Type B pancreatic cell (in vitro differentiated cells): ENCODE measurements around the gene TMEM123. TPM values are rescaled to one million over a fixed set of nuclear protein-coding genes. Genes with fewer than 3 reads are reported as not detected.
A peak's percentile ranks its signal among the peaks of the same experiment; 100 is the strongest.

Source experiments
- DNase-seq: peaks from one replicate; pipeline ENCODE4 v3.0.0; 2021; ENCODE audit warnings: mixed read lengths; ENCODE audit not compliant: unreplicated experiment; ENCODE audit errors: extremely low spot score
- H3K27ac Mint-ChIP-seq: 2 replicates; pipeline ENCODE4 v1.8.0; 2021; ENCODE audit warnings: mild to moderate bottlenecking, mixed read lengths
- H3K27me3 Mint-ChIP-seq: 2 replicates; pipeline ENCODE4 v1.8.0; 2021; ENCODE audit warnings: mixed read lengths
- H3K36me3 Mint-ChIP-seq: 2 replicates; pipeline ENCODE4 v1.8.0; 2021; ENCODE audit warnings: mixed read lengths
- H3K4me1 Mint-ChIP-seq: one replicate; pipeline ENCODE4 v1.8.0; 2021; ENCODE audit warnings: mixed read lengths; ENCODE audit not compliant: unreplicated experiment
- H3K4me3 Mint-ChIP-seq: 2 replicates; pipeline ENCODE4 v1.8.0; 2021; ENCODE audit warnings: mild to moderate bottlenecking, mixed read lengths
- H3K9me3 Mint-ChIP-seq: 2 replicates; pipeline ENCODE4 v1.8.0; 2021; ENCODE audit warnings: mixed read lengths
- long read RNA-seq: library from polyadenylated mRNA; unstranded; transcript quantifications from one replicate; pipeline ENCODE4 v2.0.0, GENCODE V29; 2020
- total RNA-seq: library from RNA; stranded (reverse); gene quantifications from 2 replicates; pipeline ENCODE4 v1.2.1, GENCODE V29; 2021; ENCODE audit warnings: low replicate concordance
- TF ChIP-seq, protein P1 (sequence below): fragments of 200-600 bp; sonication (generic); conservative IDR thresholded peaks from 2 replicates; pipeline ENCODE4 v1.5.0; 2021; ENCODE audit warnings: antibody characterized with exemption, mild to moderate bottlenecking

The TMEM123 gene, protein sequence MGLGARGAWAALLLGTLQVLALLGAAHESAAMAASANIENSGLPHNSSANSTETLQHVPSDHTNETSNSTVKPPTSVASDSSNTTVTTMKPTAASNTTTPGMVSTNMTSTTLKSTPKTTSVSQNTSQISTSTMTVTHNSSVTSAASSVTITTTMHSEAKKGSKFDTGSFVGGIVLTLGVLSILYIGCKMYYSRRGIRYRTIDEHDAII
- total RNA-seq = 131 and 144 TPM in 2 replicates
- long read RNA-seq, transcript TMEM123-202 (5 exons, 3,579 nt) = major isoform, 84 of 124 reads
- long read RNA-seq, partial matches to known transcripts = 12 of 124 reads
- long read RNA-seq, other reads (novel, unspliced or antisense) = 28 of 124 reads

DNA sequence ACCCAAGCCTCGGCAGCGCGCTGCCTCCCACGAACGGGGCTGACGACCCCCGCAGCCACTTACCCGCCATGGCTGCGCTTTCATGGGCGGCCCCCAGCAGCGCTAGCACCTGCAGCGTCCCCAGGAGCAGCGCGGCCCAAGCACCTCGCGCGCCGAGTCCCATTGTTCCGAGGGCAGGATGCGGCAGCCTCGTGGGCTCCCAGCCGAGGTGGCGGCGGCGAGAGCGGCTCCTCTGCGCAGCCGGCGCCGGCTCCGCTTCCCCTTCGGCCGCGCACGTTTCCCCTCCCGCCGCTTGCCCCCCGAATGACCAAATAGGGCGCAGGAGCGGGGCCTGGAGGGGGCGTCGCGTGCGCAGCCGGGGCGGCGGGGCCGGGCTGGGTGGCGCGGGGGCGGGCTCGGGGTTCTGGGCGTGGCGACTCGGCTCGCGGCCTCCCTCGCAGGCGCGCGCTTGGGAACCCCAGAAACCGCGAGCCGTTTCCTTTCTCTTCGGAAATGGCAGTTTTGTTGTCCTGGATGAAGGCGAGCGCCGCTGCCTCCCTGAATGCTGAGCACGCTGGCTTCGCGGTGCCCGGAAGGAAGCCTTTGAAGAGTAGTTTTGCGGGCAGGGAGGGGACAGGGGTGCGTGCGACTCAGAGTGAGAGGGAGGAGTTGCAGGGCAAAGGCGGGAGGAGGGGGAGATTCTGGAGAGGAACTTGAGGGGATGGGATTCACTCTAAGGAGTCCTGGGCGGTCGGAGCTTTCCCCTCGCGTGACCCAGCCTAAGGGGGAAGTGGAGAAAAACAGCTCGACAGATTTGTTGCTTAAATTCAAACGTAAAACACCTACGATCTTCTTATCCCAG lies at the start of gene TMEM123:
TSS of gene TMEM123 (minus strand) at position 305 of the 841 bp plus-strand sequence. CDS start at position 163, 142 bp downstream.
- TF ChIP-seq, protein P1, sequence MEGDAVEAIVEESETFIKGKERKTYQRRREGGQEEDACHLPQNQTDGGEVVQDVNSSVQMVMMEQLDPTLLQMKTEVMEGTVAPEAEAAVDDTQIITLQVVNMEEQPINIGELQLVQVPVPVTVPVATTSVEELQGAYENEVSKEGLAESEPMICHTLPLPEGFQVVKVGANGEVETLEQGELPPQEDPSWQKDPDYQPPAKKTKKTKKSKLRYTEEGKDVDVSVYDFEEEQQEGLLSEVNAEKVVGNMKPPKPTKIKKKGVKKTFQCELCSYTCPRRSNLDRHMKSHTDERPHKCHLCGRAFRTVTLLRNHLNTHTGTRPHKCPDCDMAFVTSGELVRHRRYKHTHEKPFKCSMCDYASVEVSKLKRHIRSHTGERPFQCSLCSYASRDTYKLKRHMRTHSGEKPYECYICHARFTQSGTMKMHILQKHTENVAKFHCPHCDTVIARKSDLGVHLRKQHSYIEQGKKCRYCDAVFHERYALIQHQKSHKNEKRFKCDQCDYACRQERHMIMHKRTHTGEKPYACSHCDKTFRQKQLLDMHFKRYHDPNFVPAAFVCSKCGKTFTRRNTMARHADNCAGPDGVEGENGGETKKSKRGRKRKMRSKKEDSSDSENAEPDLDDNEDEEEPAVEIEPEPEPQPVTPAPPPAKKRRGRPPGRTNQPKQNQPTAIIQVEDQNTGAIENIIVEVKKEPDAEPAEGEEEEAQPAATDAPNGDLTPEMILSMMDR = peak; percentile 26
- Mint-ChIP-seq H3K4me3 (peak within 1 kb of the TSS; percentile 99), H3K27ac (peak within 1 kb of the TSS; percentile 96), H3K4me1 (peaks cover 45% of the 10 kb centered on the region), H3K27me3 (no peaks in the 10 kb centered on the region), H3K36me3 (peaks cover 1% of the 10 kb centered on the region), H3K9me3 (no peaks in the 10 kb centered on the region)
- DNase-seq = peak; percentile 84

DNA sequence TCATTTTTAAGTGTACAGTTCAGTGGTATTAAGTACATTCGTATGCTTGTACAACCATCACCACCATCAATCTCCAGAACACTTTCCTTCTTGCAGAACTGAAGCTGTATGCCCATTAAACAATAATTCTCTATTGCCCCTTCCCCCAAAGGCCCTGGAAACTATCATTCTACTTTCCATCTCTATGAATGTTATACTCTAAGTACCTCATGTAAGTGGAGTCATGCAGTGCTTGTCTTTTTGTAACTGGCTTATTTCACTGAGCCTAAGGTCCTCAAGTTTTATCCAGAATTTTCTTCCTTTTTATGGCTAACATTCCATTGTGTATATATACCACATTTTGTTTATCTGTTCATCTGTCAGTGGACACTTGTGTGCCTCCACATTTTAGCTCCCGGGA lies 48.3 kb upstream of the TMEM123 start:
- Mint-ChIP-seq H3K4me1 (peaks cover 2% of the 10 kb centered on the region), H3K9me3 (no peaks in the 10 kb centered on the region), H3K27me3 (peaks cover 10% of the 10 kb centered on the region), H3K4me3 (no peak overlapping the region), H3K36me3 (no peaks in the 10 kb centered on the region), H3K27ac (no peak overlapping the region)
- no peak for DNase-seq
- TF ChIP-seq, protein P1 = no peak

DNA sequence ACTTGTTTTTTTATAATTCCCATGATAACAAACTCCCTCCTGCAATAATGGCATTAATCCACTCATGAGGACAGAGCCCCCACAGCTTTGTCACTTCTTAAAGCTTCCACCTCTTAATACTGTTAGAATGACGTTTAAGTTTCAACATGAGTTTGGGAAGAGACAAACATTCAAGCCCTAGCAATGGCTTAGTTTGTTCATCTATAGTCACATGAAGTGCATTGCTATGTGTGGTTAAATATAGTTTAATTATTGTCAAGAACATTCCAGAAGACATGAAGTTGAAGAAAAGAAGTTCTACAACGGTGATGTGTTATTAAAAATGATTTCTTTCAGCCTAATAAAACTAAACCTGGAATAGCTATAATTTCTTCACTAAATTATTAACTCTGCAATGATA lies 47.4 kb upstream of the TMEM123 start:
- Mint-ChIP-seq H3K4me1 (peaks cover 9% of the 10 kb centered on the region), H3K36me3 (no peaks in the 10 kb centered on the region), H3K27me3 (peaks cover 8% of the 10 kb centered on the region), H3K9me3 (no peaks in the 10 kb centered on the region), H3K27ac (no peak overlapping the region), H3K4me3 (no peak overlapping the region)
- DNase-seq = no peak
- TF ChIP-seq, protein P1 = no peak

DNA sequence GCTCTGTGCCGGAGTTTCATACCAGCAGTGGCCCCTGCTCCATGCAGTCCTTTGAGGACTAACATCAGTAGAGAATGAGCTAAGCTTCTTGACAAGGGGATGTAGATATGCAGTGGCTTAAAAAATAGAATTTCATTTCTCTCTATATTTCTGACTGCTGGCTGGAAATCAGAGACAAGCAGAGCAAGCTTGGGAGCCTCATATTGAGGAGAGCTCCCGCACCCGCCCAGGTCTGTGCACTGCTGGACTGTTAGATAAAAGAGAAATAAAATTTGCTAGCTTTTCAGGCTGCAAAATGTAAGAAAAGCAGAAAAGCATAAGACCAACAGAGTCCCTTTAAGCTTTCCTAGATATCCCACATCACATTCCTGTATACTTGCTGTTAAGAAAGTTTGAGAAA lies 46.6 kb upstream of the TMEM123 start:
- DNase-seq = no peak
- Mint-ChIP-seq H3K36me3 (no peaks in the 10 kb centered on the region), H3K27me3 (peaks cover 8% of the 10 kb centered on the region), H3K4me1 (peaks cover 9% of the 10 kb centered on the region), H3K27ac (no peak overlapping the region), H3K9me3 (no peaks in the 10 kb centered on the region), H3K4me3 (no peak overlapping the region)
- TF ChIP-seq, protein P1 = no peak

DNA sequence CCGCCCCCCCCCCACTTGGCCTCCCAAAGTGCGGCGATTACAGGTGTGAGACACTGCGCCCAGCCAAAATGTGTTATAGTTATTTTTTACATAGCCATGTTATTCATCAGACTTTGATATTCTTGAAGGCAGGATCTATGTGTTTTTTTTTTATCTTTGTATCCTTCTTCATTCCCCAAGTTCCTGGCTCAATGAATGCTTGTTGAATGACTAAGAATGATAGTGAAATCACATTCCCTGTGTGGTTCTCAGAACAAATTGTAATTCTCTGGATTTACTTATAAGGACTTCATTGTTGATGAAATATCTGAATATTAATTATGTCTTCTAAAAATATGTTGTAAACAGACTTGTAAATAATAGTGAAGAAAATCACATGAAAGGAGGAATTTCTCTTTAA lies 44.5 kb upstream of the TMEM123 start:
- no peaks in the 10 kb centered on the region for H3K36me3 Mint-ChIP-seq
- DNase-seq = no peak
- H3K27ac Mint-ChIP-seq = no peak overlapping the region
- H3K4me3 Mint-ChIP-seq = no peak overlapping the region
- H3K4me1 Mint-ChIP-seq = peaks cover 9% of the 10 kb centered on the region
- peaks cover 8% of the 10 kb centered on the region for H3K27me3 Mint-ChIP-seq
- no peaks in the 10 kb centered on the region for H3K9me3 Mint-ChIP-seq
- TF ChIP-seq, protein P1 = no peak
